Left cardiac atrium (tissue), 4 donors: ENCODE measurements around the gene SMURF1. TPM values are rescaled to one million over a fixed set of nuclear protein-coding genes. Genes with fewer than 3 reads are reported as not detected.

Source experiments
- ATAC-seq, 2 donors: fragments of 200-7000 bp; cut with Tn5 transposase; one replicate each; pipeline ENCODE4 v1.9.1; 2020; ENCODE audit warnings: mild to moderate bottlenecking in 2 of 2, moderate library complexity in 2 of 2
- DNase-seq: peaks from one replicate; pipeline ENCODE4 v3.0.0-alpha.2; 2020
- intact Hi-C, 2 donors: fragments of 100-400 bp; cut with DNase I; formaldehyde crosslinking; loops; one replicate each; pipeline versions ENCODE4 v1.14.1 to v1.15.1; 2022 to 2023
- total RNA-seq, 2 donors: library from RNA; stranded (reverse); fragmentation: NEBNext Ultra II Directional; extraction: Animal tissue kit (Norgen Biotek cat#: 25700); gene quantifications; one replicate each; pipeline ENCODE4 v1.2.1, GENCODE V29; 2021
- donor health status: DM: no; HTN: yes; CAD: no.
- donor health status: DM: no; HTN: yes; CAD: no; lungs with severe emphysema.
- donor health status: DM: yes; HTN: yes; CAD: no.
- donor health status: Dilated cardiomyopathy.

Gene SMURF1
- total RNA-seq, 2 donors from 2014 or later: 11.2 to 15.7 TPM

DNA sequence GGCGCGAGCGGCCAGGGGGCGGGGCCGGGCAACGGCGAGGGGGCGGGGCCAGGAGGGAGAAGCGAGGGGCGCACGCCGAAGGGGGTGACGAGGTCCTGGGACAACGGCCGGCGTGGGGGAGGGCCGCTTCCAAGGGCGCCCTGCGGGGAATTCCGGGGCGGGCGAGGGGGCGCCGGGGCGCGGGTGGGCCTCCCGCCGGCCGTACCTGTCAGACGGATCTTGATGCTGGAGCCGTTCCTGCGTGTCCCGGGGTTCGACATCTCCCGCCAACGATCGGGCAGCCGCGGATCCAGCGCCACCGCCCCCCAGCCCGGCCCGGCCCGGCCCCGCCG is 421 bp downstream of the SMURF1 start:
- ATAC-seq (no peak), DNase-seq (no peak)
- intact Hi-C loops: loop anchor here in 1 of 2 donors (10.0 kb wide), 1 partner anchor 89 kb away; no protein-coding TSS in a partner anchor

DNA sequence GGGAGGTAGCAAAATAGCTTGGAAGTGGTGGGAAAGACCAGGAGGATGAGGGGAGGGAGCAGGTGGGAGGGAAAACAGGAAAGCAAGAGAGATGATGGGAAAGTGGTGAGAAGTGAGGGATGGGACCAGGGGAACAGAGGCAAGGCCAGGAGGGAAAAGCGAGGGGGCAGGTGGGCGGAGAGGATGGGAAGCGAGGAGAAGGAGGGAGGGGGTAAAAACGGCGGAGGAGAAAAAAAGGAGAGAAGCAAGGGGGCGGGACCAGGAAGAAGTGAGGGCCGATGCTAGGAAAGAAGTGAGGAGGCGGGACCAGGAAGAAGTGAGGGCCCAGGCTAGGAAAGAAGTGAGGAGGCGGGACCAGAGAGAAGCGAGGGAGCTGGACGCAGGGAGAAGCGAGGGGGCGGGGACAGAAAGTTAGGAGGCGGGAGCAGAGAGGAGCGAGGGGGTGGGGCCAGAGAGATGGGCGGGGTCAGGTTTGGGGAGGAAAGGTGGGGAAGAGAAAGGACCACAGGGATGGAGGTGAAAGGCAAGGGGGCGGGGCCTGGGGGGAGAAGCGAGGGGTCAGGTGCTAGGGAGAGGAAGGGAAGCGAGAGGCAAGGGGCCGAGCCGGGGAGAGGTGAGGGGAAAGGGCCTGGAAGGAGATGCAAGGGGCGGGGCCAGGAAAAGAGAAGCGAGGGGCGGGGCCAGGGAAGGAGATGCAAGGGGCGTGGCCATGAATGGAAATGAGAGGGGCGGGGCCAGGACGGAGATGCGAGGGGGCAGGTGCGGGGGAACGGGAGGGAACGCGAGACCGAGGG is 984 bp downstream of the SMURF1 start:
- intact Hi-C loops: loop anchor here in 1 of 2 donors (10.0 kb wide), 1 partner anchor 88 kb away; no protein-coding TSS in a partner anchor
- peak; percentile 85 to 90 for ATAC-seq
- DNase-seq: peak; percentile 95

DNA sequence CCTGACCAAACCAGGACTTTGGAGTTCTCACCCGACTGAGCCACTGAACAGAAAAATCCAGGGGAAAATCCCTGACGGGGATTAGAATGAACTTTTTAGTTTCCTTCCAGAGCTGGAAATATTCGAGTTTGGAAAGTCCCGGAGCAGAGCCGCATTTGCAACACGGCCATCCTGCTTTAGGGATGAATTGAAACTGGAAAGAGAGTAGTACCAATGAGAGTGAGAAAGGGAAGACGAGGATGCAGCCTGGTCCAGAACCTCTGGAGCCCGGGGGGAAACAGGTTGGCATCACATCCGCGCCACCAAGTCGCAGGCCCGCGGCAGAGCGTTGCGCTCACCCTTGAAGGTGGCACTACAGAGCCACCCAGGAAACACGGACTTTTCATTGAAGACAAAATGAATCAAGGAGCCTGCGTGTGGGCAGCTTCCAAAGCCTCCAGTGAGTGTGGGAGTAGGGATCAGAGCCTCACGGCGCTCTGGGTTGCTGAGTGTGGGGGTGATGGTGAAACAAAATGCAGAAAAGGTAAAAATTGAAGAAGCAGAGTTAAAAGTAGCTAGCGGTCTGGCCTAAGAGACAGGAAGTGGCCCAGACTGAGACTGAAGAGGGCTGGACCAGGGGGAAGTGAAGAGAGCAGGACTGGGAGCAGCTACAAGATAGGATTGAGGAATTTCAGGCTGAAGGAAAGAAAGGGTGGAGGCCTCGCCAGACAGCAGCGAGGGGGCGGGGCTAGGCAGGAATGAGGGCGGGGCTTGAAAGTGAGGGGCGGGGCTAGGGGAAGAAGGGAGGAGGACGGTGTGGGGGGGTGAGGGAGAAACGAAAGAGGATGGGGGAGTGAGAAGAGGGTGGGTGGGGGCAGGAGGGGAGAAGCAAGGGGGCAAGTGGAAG is 1.8 kb downstream of the SMURF1 start:
- intact Hi-C loops: loop anchor here in 1 of 2 donors (10.0 kb wide), 1 partner anchor 87 kb away; no protein-coding TSS in a partner anchor
- peak; percentile 47 to 72 for ATAC-seq

DNA sequence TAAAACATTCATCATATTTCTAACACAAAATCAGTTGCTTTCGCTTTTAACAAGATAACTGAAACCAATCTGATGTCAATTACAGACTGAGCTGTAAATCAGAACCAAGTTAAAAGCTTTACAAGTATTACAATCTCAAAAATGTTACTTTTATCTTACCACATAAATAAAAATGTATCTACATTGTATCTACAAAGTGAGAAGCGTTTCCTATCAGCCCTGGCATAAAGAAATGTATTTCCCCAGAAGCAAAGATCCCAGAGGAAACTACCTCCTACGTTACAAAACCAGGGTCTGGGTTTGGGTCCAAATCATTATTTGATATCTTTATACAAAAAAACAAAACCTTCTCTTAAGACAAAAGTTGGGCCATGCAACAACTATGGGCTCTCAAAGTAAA is 2.6 kb downstream of the SMURF1 start:
- DNase-seq (no peak), ATAC-seq (no peak)
- intact Hi-C loops: loop anchor here in 1 of 2 donors (10.0 kb wide), 1 partner anchor 87 kb away; no protein-coding TSS in a partner anchor

More for the DNA sequence above, 1.8 kb downstream of the SMURF1 start:
- DNase-seq: peak; percentile 61

DNA sequence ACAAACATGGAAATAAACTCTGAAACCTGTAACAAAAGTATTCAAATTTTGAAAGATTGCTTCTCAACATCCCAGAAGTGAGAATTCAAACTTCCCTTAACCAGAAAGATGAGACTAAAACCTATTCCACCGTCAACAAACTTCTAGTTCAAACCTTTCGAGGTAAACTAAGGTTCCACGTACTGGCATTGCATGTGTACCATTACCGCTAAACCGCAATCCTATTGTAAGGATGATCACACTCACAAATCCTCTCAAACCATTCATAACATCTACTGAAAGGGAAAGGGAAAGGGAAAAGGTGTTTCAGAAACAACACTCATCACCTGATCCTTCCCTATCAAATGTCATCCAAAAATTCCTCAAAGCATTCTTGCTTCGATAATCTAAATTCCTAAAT is 3.1 kb downstream of the SMURF1 start:
- no peak for DNase-seq
- no peak for ATAC-seq
- intact Hi-C loops: loop anchor here in 1 of 2 donors (10.0 kb wide), 1 partner anchor 86 kb away; no protein-coding TSS in a partner anchor

DNA sequence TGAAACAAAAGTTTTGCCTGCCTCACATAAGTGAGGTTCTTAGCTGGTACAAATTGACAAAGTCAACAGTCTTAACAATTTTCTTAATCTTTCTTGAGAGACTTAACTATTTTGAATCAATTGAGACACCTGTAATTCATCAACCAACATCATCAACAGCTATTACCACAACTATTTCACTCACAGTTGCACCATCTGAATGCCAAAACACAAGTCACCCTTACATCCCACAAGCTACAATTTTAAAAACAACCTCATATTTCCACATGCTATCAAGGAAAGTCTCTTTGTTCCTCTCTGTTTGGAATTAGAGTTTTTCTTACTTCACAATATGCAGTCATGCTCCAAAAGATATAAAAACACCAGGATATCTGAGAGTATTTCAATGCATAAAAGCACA is 4.9 kb downstream of the SMURF1 start:
- intact Hi-C loops: loop anchor here in 1 of 2 donors (10.0 kb wide), 1 partner anchor 94 kb away; no protein-coding TSS in a partner anchor
- DNase-seq (no peak), ATAC-seq (no peak)

DNA sequence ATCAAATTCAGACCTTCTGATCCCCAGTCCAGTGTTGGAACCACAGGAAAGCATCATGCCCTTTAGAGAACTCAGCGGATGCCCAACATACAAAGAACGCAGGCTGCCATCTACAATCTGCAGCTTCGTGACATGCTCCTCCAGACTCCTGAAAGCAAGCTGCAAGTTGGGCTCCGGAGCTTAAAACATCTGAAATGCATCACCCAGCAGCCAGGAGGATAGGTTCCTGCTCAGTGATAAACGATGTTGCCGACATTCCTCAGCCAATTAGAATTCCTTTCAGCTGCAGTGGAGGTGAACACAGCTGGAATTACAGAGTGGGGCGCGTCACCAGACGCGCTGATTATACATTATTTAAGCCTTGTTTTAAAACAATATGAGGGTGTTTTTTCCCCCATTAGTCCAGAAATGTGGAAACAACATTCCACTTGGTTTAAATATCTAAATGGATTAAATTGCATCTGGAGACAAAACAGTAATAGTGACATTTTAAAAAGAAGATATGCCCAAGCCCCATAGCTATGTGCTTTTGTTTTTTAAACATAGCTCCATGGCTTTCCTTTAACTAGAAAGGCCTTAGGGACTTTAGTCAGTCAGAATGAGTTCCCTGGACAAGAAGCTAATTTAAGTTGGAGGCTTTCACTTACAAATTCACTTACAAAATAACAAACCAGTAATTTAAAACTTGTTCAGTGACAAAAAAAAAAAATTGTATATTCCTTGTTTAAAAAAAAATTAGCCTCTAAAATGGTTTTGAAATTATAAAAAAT is 6.3 kb downstream of the SMURF1 start:
- intact Hi-C loops: loop anchor here in 1 of 2 donors (10.0 kb wide), 1 partner anchor 93 kb away; no protein-coding TSS in a partner anchor

DNA sequence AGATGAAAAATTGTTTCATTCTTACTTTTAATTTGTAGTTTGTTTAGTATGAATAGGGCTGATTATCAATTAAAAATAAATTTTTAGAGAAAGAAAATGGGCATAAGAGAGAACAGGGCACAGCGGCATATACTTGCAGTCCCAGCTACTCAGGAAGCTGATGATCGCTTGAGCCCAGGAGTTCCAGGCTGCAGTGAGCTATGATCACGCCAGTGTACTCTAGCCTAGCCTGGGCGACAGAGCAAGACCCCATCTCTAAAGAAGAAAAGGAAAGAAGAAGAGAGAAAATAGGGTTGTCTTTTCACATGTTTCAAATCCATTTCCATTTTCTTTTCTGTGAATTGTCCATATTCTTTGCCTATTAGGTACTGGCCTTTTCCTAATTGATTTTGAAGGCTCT is 8.0 kb downstream of the SMURF1 start:
- intact Hi-C loops: loop anchor here in 1 of 2 donors (10.0 kb wide), 1 partner anchor 91 kb away; no protein-coding TSS in a partner anchor
- no peak for ATAC-seq
- DNase-seq: no peak

More for the DNA sequence above, 6.3 kb downstream of the SMURF1 start:
- ATAC-seq (peak; percentile 17 to 42), DNase-seq (no peak)

DNA sequence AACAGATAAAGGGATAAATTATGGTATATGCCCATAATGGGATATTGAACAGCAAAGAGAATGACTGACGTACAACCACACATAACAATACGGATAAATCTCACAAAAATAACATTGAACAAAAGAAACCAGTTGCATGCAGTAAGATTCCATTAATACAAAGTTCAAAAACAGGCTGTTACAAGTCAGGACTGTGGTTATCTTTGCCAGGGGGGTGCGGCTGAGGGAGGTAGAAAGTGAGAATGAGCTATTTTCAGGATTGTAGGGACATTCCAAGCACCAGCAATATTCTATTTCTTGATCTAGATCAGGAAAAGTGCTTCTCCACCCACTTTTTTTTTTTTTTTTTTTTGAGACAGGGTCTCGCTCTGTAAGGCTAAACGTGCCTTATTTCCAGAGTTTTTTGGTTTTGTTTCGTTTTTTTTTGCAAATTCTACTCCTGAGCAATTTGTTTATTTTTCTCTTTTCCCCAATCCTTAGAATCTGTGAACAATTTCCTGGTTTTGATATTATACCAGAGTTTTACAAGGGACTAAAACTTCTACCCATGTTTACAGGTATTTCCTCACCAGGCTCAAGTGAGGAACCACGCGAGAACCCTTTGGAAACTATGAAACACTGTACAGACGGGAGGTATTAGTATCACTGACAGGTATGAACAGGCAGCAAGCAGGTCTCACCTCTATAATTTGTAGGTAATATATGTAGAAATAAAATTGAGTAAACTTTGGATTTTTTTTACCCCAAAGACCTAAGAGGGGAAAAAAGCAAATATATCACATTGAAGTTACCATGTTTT is 9.9 kb downstream of the SMURF1 start:
- DNase-seq: no peak
- intact Hi-C loops: loop anchor here in 1 of 2 donors (10.0 kb wide), 1 partner anchor 89 kb away; no protein-coding TSS in a partner anchor
- ATAC-seq: no peak

DNA sequence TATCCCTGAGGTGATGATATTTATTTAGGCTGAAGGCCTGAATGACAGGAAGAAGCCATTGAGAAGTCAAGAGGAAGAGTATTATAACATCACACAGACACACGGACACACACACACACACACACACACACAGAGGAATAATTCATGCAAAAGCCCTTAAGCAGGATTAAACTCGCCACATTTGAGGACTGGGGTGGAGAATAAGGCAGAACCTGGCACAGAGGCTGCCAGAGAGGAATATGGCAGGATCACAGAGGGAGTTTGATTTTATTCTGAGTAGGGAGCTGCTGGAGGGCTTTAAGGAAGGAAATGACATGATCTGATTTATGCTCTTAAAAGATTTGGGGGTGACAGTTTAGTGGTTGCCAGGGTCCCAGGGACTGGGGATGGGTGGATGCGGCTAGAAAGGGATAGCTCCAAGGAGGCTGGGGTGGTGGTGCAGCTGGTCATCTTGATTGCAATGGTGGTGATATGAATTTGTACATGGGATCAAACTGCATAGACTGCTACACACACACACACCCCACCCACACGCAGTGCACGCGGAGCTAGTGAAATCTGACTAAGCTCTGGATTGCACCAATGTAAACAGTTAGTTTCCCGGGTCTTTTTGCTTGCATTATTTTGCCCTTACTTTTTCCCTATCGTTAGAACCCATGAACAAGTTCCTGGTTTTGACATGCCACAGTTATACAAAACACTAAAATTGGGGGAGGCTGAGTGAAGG is 11.2 kb downstream of the SMURF1 start:
- intact Hi-C loops: loop anchor here in 1 of 2 donors (10.0 kb wide), 1 partner anchor 88 kb away; no protein-coding TSS in a partner anchor
- DNase-seq (no peak), ATAC-seq (no peak)

DNA sequence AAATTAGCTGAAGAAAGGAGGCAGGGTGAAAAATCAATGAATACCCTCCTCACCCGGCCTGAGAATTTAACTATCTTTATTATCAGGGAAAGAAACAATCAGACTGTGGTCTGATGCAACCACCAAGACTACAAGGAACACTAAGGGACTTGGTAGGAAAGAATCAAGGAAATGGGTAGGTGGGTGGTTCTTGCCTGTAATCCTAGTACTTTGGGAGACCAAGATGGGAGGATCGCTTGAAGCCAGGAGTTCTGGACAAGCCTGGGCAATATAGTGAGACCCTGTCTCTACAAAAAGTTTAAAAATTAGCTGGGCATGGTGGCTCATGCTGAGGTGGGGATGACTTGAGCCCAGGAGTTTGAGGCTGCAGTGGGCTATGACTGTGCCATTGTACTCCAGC is 12.6 kb downstream of the SMURF1 start:
- intact Hi-C loops: loop anchor here in 1 of 2 donors (10.0 kb wide), 1 partner anchor 86 kb away; no protein-coding TSS in a partner anchor
- ATAC-seq (no peak), DNase-seq (no peak)

DNA sequence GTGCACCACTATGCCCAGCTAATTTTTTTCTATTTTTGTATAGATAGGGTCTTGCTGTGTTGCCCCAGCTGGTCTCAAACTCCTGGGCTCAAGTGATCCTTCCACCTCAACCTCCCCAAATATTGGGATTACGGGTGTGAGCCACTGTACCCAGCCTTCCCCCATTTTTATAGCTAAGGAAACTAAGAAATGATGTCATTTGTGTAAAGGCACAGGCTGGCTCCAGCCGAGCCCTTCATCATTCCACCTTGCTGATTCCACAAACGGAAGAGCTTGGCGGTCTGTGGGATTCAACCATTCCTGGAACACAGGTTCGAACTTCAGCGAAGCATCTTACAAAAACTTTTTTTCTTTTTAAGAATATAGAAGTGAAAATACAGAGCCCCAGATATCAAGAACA is 14.4 kb downstream of the SMURF1 start:
- DNase-seq (no peak), ATAC-seq (no peak)
- intact Hi-C loops: no loop called here

DNA sequence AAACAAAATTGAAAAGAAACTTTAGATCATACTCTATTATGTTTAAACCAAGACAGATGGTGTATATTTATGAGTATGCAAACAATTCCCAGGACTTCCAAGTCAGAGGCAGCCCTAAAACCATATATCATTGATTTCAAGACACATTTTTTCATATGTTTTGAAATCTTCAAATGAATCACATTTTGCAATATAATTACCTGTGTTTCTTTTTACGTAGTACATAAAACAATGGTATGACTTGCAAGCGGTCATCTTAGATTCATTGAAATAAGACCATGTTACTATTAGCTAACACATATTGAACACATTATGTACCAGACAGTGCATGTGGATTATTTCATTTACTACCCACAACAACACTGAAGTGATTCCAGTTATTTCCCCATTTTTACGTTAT is 14.9 kb downstream of the SMURF1 start:
- intact Hi-C loops: no loop called here
- DNase-seq: no peak
- no peak for ATAC-seq

DNA sequence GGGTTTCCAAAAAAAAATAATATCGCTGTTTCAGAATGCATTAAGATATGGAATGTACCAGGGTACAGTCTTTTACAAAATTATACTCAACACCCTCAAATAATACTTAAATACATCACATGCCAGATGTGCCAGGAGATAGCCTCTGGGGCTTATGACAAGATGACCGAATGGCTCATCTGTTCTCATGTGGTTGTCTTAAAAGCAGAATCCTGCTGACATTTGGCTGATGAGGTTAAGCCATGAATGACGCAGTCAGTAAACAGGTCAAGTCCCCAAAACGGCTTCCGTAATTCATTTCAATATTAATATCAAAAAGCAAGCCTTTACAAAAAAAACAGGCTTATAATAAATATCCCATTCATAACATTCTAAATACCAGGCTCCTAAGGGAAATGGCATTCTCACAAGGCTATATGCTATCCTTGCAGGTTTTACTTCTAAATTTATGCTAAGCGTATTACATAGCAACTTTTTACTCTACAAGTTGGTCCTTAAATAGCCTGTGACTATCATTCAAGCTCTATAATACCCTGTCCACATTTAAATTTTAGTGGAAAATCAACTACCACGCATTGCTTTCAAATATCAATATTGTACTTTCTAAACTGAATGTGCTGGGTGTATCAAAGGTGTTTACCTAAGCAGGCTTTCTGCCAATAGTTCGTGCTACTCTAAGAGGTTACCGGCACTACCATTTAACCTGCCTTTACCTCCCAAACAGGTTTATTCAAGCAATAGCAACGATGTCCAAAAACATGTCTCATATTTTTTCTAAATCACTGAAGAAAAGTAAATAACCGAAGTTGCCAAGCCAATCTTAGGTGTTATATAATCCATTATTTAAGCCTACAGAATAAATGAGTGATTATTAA is 15.6 kb downstream of the SMURF1 start:
- intact Hi-C loops: no loop called here
- no peak for DNase-seq
- ATAC-seq: no peak

DNA sequence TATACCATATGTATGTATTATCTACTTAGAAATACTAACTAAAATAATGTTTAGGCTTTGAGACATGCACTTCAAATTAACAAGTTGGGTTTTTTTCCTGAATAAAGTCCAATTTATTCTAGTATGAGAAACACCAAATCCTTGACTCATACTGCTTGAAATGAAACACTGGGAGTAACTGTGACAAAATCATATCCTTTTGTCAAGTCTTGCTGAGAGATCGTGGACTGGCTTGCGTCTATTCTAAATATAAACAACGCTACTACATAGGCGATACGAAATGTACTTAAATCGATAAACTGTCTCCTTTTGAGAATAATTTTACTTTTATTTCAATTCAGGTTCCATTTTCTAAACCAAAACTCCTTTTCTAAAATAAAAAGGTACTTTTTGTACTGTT is 16.3 kb downstream of the SMURF1 start:
- ATAC-seq (peak in 1 of 2 donors; percentile 25), DNase-seq (no peak)
- intact Hi-C loops: no loop called here

DNA sequence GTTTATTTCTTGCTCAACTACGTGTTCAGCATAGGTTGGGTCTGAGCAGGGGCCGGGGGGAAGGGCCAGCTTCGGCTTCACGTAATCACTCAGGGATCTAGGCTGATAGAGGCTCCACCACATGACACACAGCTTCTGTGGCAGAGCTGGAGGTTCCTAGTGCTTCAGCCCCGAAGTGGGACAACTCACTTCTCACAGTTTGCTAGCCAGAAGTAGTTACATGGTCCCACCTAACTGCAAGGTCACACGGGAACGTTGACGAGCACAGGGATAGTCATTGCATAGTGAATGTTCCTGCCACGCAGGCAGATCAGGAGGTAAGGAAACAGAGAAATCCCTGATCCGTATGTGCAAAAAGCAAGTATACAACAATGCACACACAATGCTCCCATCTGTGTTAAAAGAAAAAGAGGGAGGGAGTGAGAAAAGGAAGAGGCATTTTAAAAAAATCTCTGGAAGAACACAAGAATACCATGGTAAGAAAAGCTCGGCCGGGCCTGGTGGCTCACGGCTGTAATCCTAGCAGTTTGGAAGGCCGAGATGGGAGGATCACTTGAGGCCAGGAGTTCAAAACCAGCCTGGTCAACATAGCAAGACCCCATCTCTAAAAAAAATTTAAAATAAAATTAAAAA is 16.9 kb downstream of the SMURF1 start:
- intact Hi-C loops: no loop called here
- DNase-seq: no peak
- peak in 1 of 2 donors; percentile 21 for ATAC-seq
